Astrocyte (in vitro differentiated cells and primary cell): ENCODE results near the gene LIPH. TPM values are rescaled to one million over a fixed set of nuclear protein-coding genes. Genes with fewer than 3 reads are reported as not detected.

Source experiments
- DNase-seq: peaks from one replicate; pipeline ENCODE4 v3.0.0-alpha.2; 2010; ENCODE audit warnings: low read depth
- FAIRE-seq: peaks from 2 replicates; lab custom pipeline; 2011; peaks lifted over from hg19 to GRCh38; lab: Jason Lieb, UNC
- H2AFZ ChIP-seq: 2 replicates; pipeline ENCODE4 v1.6.0; 2012; ENCODE audit warnings: low read depth, low read length, inconsistent platforms
- H3K27ac ChIP-seq: 2 replicates; pipeline ENCODE4 v1.5.1; 2011; ENCODE audit warnings: low read depth, low read length, inconsistent platforms
- H3K27me3 ChIP-seq: 2 replicates; pipeline ENCODE4 v1.6.0; 2011; ENCODE audit warnings: low read length, inconsistent platforms; ENCODE audit not compliant: insufficient read depth
- H3K36me3 ChIP-seq: 2 replicates; pipeline ENCODE4 v1.5.1; 2011; ENCODE audit warnings: low read length, inconsistent platforms; ENCODE audit not compliant: insufficient read depth
- H3K4me1 ChIP-seq: 2 replicates; pipeline ENCODE4 v1.5.1; 2011; ENCODE audit warnings: low read length, inconsistent platforms; ENCODE audit not compliant: insufficient read depth
- H3K4me2 ChIP-seq: 2 replicates; pipeline ENCODE4 v1.6.0; 2012; ENCODE audit warnings: low read length, inconsistent platforms
- H3K4me3 ChIP-seq: 2 replicates; pipeline ENCODE4 v1.5.1; 2011; ENCODE audit warnings: low read depth, mild to moderate bottlenecking, low read length, inconsistent platforms; ENCODE audit not compliant: insufficient read depth
- H3K79me2 ChIP-seq: 2 replicates; pipeline ENCODE4 v1.6.0; 2012; ENCODE audit warnings: mild to moderate bottlenecking, low read length, inconsistent platforms; ENCODE audit not compliant: insufficient read depth
- H3K9ac ChIP-seq: 2 replicates; pipeline ENCODE4 v1.6.0; 2012; ENCODE audit warnings: mild to moderate bottlenecking, low read length, inconsistent platforms
- H3K9me3 ChIP-seq: 2 replicates; pipeline ENCODE4 v1.5.1; 2012; ENCODE audit warnings: low read depth, mild to moderate bottlenecking, low read length, inconsistent platforms; ENCODE audit not compliant: insufficient read depth
- H4K20me1 ChIP-seq: 2 replicates; pipeline ENCODE4 v1.6.0; 2012; ENCODE audit warnings: low read length, inconsistent platforms; ENCODE audit not compliant: insufficient read depth
- H3K27ac Mint-ChIP-seq: one replicate; pipeline ENCODE4 v1.8.0; 2021; ENCODE audit warnings: mild to moderate bottlenecking, mixed read lengths; ENCODE audit not compliant: unreplicated experiment
- H3K27me3 Mint-ChIP-seq: one replicate; pipeline ENCODE4 v1.8.0; 2021; ENCODE audit warnings: low read depth, mixed read lengths; ENCODE audit not compliant: unreplicated experiment
- H3K36me3 Mint-ChIP-seq: one replicate; pipeline ENCODE4 v1.8.0; 2021; ENCODE audit warnings: low read depth, mixed read lengths; ENCODE audit not compliant: unreplicated experiment
- H3K4me1 Mint-ChIP-seq: one replicate; pipeline ENCODE4 v1.8.0; 2021; ENCODE audit warnings: low read depth, mixed read lengths; ENCODE audit not compliant: unreplicated experiment
- H3K4me3 Mint-ChIP-seq: one replicate; pipeline ENCODE4 v1.8.0; 2021; ENCODE audit warnings: mild to moderate bottlenecking, moderate library complexity, mixed read lengths; ENCODE audit not compliant: unreplicated experiment
- H3K9me3 Mint-ChIP-seq: one replicate; pipeline ENCODE4 v1.8.0; 2021; ENCODE audit warnings: mild to moderate bottlenecking, mixed read lengths; ENCODE audit not compliant: unreplicated experiment
- CTCF ChIP-seq: IDR thresholded peaks from 2 replicates; pipeline ENCODE4 v1.5.1; 2011; ENCODE audit warnings: low read depth, mild to moderate bottlenecking, inconsistent platforms, low read length, moderate library complexity; ENCODE audit not compliant: insufficient read depth
- EZH2 ChIP-seq: IDR thresholded peaks from 2 replicates; pipeline ENCODE4 v1.6.1; 2012; ENCODE audit warnings: mild to moderate bottlenecking, low read length, inconsistent platforms; ENCODE audit not compliant: insufficient read depth
- total RNA-seq: library from RNA; stranded (reverse); gene quantifications from 2 replicates; pipeline ENCODE4 v1.2.1, GENCODE V29; 2021

Gene LIPH
- total RNA-seq, 1 donor from 2014 or later = 6.4 TPM

- Histone ChIP-seq H3K27me3 (peaks cover 7% of the 10 kb centered on the region), H4K20me1 (no peaks in the 10 kb centered on the region), H3K4me2 (no peak overlapping the region), H3K9ac (no peak overlapping the region), H3K4me1 (no peaks in the 10 kb centered on the region), H3K9me3 (no peaks in the 10 kb centered on the region), H3K4me3 (no peak overlapping the region), H3K27ac (no peak overlapping the region), H2AFZ (no peak overlapping the region), H3K79me2 (no peaks in the 10 kb centered on the region), H3K36me3 (no peaks in the 10 kb centered on the region)
- Mint-ChIP-seq H3K27me3 (peaks cover 9% of the 10 kb centered on the region), H3K4me3 (no peak overlapping the region), H3K4me1 (no peaks in the 10 kb centered on the region), H3K36me3 (peaks cover 2% of the 10 kb centered on the region), H3K9me3 (no peaks in the 10 kb centered on the region), H3K27ac (no peak overlapping the region)
- no peak for TF ChIP-seq CTCF
- TF ChIP-seq EZH2 = no peak
- FAIRE-seq (no peak), DNase-seq (no peak)
These were observed 34.8 kb downstream of the LIPH start for GRCh38 chr3:185517387-185518130.

GRCh38 chr3:185511711-185512110 lies 40.7 kb downstream of the LIPH start:
- H4K20me1 ChIP-seq = no peaks in the 10 kb centered on the region
- FAIRE-seq (no peak), DNase-seq (no peak)
- H3K4me1 ChIP-seq = no peaks in the 10 kb centered on the region
- no peak overlapping the region for H2AFZ ChIP-seq
- no peak for TF ChIP-seq CTCF
- TF ChIP-seq EZH2 = no peak
- no peaks in the 10 kb centered on the region for H3K79me2 ChIP-seq
- H3K4me3 ChIP-seq = no peak overlapping the region
- Mint-ChIP-seq H3K27ac (no peak overlapping the region), H3K4me1 (no peaks in the 10 kb centered on the region), H3K27me3 (peaks cover 14% of the 10 kb centered on the region), H3K4me3 (no peak overlapping the region), H3K36me3 (peaks cover 2% of the 10 kb centered on the region), H3K9me3 (no peaks in the 10 kb centered on the region)
- no peaks in the 10 kb centered on the region for H3K27me3 ChIP-seq
- H3K27ac ChIP-seq = no peak overlapping the region
- H3K9ac ChIP-seq = no peak overlapping the region
- no peaks in the 10 kb centered on the region for H3K9me3 ChIP-seq
- no peak overlapping the region for H3K4me2 ChIP-seq
- no peaks in the 10 kb centered on the region for H3K36me3 ChIP-seq

GRCh38 chr3:185508335-185508991 lies 43.9 kb downstream of the LIPH start:
- Histone ChIP-seq H3K27ac (no peak overlapping the region), H3K9ac (no peak overlapping the region), H3K27me3 (no peaks in the 10 kb centered on the region), H3K79me2 (no peaks in the 10 kb centered on the region), H4K20me1 (no peaks in the 10 kb centered on the region), H3K9me3 (no peaks in the 10 kb centered on the region), H3K4me2 (no peak overlapping the region), H3K4me1 (no peaks in the 10 kb centered on the region), H3K4me3 (no peak overlapping the region), H3K36me3 (no peaks in the 10 kb centered on the region), H2AFZ (no peak overlapping the region)
- H3K27me3 Mint-ChIP-seq = peaks cover 7% of the 10 kb centered on the region
- FAIRE-seq (no peak), DNase-seq (no peak)
- no peak overlapping the region for H3K27ac Mint-ChIP-seq
- no peak overlapping the region for H3K4me3 Mint-ChIP-seq
- H3K36me3 Mint-ChIP-seq = no peaks in the 10 kb centered on the region
- no peaks in the 10 kb centered on the region for H3K4me1 Mint-ChIP-seq
- H3K9me3 Mint-ChIP-seq = peaks cover 2% of the 10 kb centered on the region
- no peak for TF ChIP-seq CTCF
- no peak for TF ChIP-seq EZH2
